ENCODE data around the gene ADAMTS12.

GRCh38 chr5:33837301-33837700 is 54.5 kb downstream of the ADAMTS12 start:
- TF ChIP-seq PPARA (CRISPR knock-in tag; IDR thresholded peaks at IDR 0.05; ENCODE audit: borderline replicate concordance) (no peak), PATZ1 (CRISPR knock-in tag; IDR thresholded peaks at IDR 0.05; ENCODE audit: borderline replicate concordance) (no peak), TCF4 (CRISPR knock-in tag; IDR thresholded peaks at IDR 0.05; ENCODE audit: borderline replicate concordance) (no peak), TOX (CRISPR knock-in tag; IDR thresholded peaks at IDR 0.05; ENCODE audit: borderline replicate concordance) (no peak)

Measured in SK-N-SH treated with all-trans-retinoic acid at 6 μM for 48 hours (cell line).